ENCODE measurements around the gene CLEC4M.

- TF ChIP-seq CTCF (IDR thresholded peaks at IDR 0.05; ENCODE audit: insufficient read depth, low read length, poor library complexity, severe bottlenecking) = no peak
- TF ChIP-seq EZH2phosphoT487 (conservative IDR thresholded peaks at IDR 0.05; ENCODE audit: low read length) = no peak
These were observed 22.4 kb upstream of the CLEC4M start for GRCh38 chr19:7740682-7741054.

All from SU-DHL-6 (cell line).